IMR-90 (cell line): ENCODE data around the gene THSD7B. TPM values are rescaled to one million over a fixed set of nuclear protein-coding genes. Genes with fewer than 3 reads are reported as not detected.

Experiments
- ATAC-seq: fragments of 200-7000 bp; cut with Tn5 transposase; 2 replicates; pipeline ENCODE4 v1.9.1; 2020; ENCODE audit warnings: low read depth, mild to moderate bottlenecking, moderate library complexity
- BruUV-seq: library from RNA; stranded (reverse); fragments of 400-500 nt; replicated peaks from 2 replicates; lab custom pipeline; 2021; lab: Mats Ljungman, UMichigan
- CTCF ChIA-PET: fragments of 300-600 bp; formaldehyde crosslinking; extraction: SDS; loops from one replicate; lab custom pipeline; 2021; ENCODE audit warnings: antibody characterized with exemption; lab: Yijun Ruan, JAX
- POLR2A ChIA-PET: fragments of 300-600 bp; sonication (Branson Sonifier 250); formaldehyde crosslinking; loops from one replicate; lab custom pipeline; 2022; ENCODE audit warnings: antibody characterized with exemption; ENCODE audit not compliant: unreplicated experiment; lab: Charles Lee
- DNase-seq: peaks from one replicate; pipeline ENCODE4 v3.0.0; 2013
- H2AFZ ChIP-seq: replicated peaks from 2 replicates; pipeline ENCODE3; 2013; ENCODE audit warnings: low read length, mild to moderate bottlenecking; ENCODE audit not compliant: poor library complexity
- H2AK5ac ChIP-seq: 2 replicates; pipeline ENCODE4 v1.6.1; 2013; ENCODE audit warnings: low read depth, low read length, inconsistent platforms
- H2AK9ac ChIP-seq: replicated peaks from 2 replicates; pipeline ENCODE3; 2013; ENCODE audit warnings: mild to moderate bottlenecking, low read depth, low read length, moderate library complexity; ENCODE audit not compliant: poor library complexity
- H2BK120ac ChIP-seq: 2 replicates; pipeline ENCODE4 v1.6.1; 2013; ENCODE audit warnings: low read depth, low read length, inconsistent platforms
- H2BK15ac ChIP-seq: 3 replicates; pipeline ENCODE4 v1.6.1; 2013; ENCODE audit warnings: low read depth, low read length, inconsistent platforms
- H2BK20ac ChIP-seq: 2 replicates; pipeline ENCODE4 v1.6.1; 2013; ENCODE audit warnings: low read depth, mild to moderate bottlenecking, inconsistent platforms, low read length, moderate library complexity
- H2BK5ac ChIP-seq: 2 replicates; pipeline ENCODE4 v1.6.1; 2013; ENCODE audit warnings: mild to moderate bottlenecking, low read depth, low read length, inconsistent platforms; ENCODE audit not compliant: poor library complexity, severe bottlenecking
- H3K14ac ChIP-seq: replicated peaks from 2 replicates; pipeline ENCODE4 v1.6.1; 2013; ENCODE audit warnings: low read depth, low read length, inconsistent platforms
- H3K18ac ChIP-seq: 2 replicates; pipeline ENCODE4 v1.6.1; 2013; ENCODE audit warnings: low read depth, low read length, control low read depth
- H3K23ac ChIP-seq: 2 replicates; pipeline ENCODE4 v1.6.1; 2013; ENCODE audit warnings: low read depth, low read length, inconsistent platforms
- H3K27ac ChIP-seq: 2 replicates; pipeline ENCODE4 v1.5.1; 2013; ENCODE audit warnings: mild to moderate bottlenecking, control low read depth, low read length; ENCODE audit not compliant: insufficient read depth
- H3K27me3 ChIP-seq: 2 replicates; pipeline ENCODE4 v1.6.1; 2013; ENCODE audit warnings: low read length; ENCODE audit not compliant: control insufficient read depth, insufficient read depth
- H3K36me3 ChIP-seq: 2 replicates; pipeline ENCODE4 v1.6.1; 2013; ENCODE audit warnings: low read length, mixed read lengths; ENCODE audit not compliant: control insufficient read depth, insufficient read depth
- H3K4ac ChIP-seq: 2 replicates; pipeline ENCODE4 v1.6.1; 2013; ENCODE audit warnings: low read depth, low read length, inconsistent platforms
- H3K4me1 ChIP-seq: 2 replicates; pipeline ENCODE4 v1.6.1; 2013; ENCODE audit warnings: low read length, mixed read lengths; ENCODE audit not compliant: control insufficient read depth, insufficient read depth
- H3K4me2 ChIP-seq: 2 replicates; pipeline ENCODE4 v1.6.1; 2013; ENCODE audit warnings: low read depth, mild to moderate bottlenecking, control low read depth, low read length, moderate library complexity
- H3K4me3 ChIP-seq: 2 replicates; pipeline ENCODE4 v1.5.1; 2013; ENCODE audit warnings: low read depth, mild to moderate bottlenecking, control low read depth, low read length, moderate library complexity; ENCODE audit not compliant: insufficient read depth
- H3K56ac ChIP-seq: 2 replicates; pipeline ENCODE4 v1.6.1; 2013; ENCODE audit warnings: low read length, inconsistent platforms; ENCODE audit not compliant: insufficient read depth; ENCODE audit errors: extremely low read depth
- H3K79me1 ChIP-seq, 2 experiments: 2 replicates each; pipeline ENCODE4 v1.6.1; 2013; ENCODE audit warnings: low read length in 2 of 2, inconsistent platforms in 1 of 2, low read depth in 1 of 2
- H3K9ac ChIP-seq: 2 replicates; pipeline ENCODE4 v1.6.1; 2013; ENCODE audit warnings: low read depth, low read length, control low read depth
- H3K9me1 ChIP-seq: 2 replicates; pipeline ENCODE4 v1.6.1; 2013; ENCODE audit warnings: low read length, inconsistent platforms; ENCODE audit not compliant: insufficient read depth
- H3K9me3 ChIP-seq: 2 replicates; pipeline ENCODE4 v1.6.1; 2013; ENCODE audit warnings: low read length; ENCODE audit not compliant: control insufficient read depth, insufficient read depth
- H4K20me1 ChIP-seq: 2 replicates; pipeline ENCODE4 v1.6.1; 2013; ENCODE audit warnings: low read length, inconsistent platforms; ENCODE audit not compliant: insufficient read depth
- H4K5ac ChIP-seq: 2 replicates; pipeline ENCODE4 v1.6.1; 2013; ENCODE audit warnings: mild to moderate bottlenecking, low read depth, low read length, control low read depth
- H4K8ac ChIP-seq, 2 experiments: 2 replicates each; pipeline ENCODE4 v1.6.1; 2013; ENCODE audit warnings: low read depth in 2 of 2, low read length in 2 of 2, control low read depth in 1 of 2, inconsistent platforms in 1 of 2
- H4K91ac ChIP-seq: 2 replicates; pipeline ENCODE4 v1.6.1; 2013; ENCODE audit warnings: low read depth, low read length, inconsistent platforms; ENCODE audit not compliant: insufficient read depth
- BHLHE40 ChIP-seq: fragments of 150-350 bp; IDR thresholded peaks from 2 replicates; pipeline ENCODE4 v1.6.1; 2016; ENCODE audit warnings: mild to moderate bottlenecking, low read depth, low read length
- CEBPB ChIP-seq: IDR thresholded peaks from 2 replicates; pipeline ENCODE4 v1.6.1; 2012; ENCODE audit warnings: low read depth, low read length, improper control_type of control experiment
- CHD1 ChIP-seq: IDR thresholded peaks from 2 replicates; pipeline ENCODE4 v1.6.1; 2012; ENCODE audit warnings: low read depth, low read length, improper control_type of control experiment
- CTCF ChIP-seq: conservative IDR thresholded peaks from 2 replicates; pipeline ENCODE4 v1.5.1; 2012; ENCODE audit warnings: mild to moderate bottlenecking, low read depth, low read length, improper control_type of control experiment
- ELK1 ChIP-seq: fragments of 150-350 bp; IDR thresholded peaks from 2 replicates; pipeline ENCODE4 v1.6.1; 2016; ENCODE audit warnings: low read depth, mild to moderate bottlenecking, low read length, moderate library complexity, borderline replicate concordance
- FOS ChIP-seq: fragments of 150-350 bp; IDR thresholded peaks from 2 replicates; pipeline ENCODE4 v1.6.1; 2016; ENCODE audit warnings: low read depth, low read length
- MAFK ChIP-seq: IDR thresholded peaks from 2 replicates; pipeline ENCODE4 v1.6.1; 2012; ENCODE audit warnings: low read depth, low read length, improper control_type of control experiment
- MAZ ChIP-seq: IDR thresholded peaks from 2 replicates; pipeline ENCODE4 v1.6.1; 2012; ENCODE audit warnings: low read depth, mild to moderate bottlenecking, low read length, improper control_type of control experiment, moderate library complexity, borderline replicate concordance
- MXI1 ChIP-seq: IDR thresholded peaks from 2 replicates; pipeline ENCODE4 v1.6.1; 2012; ENCODE audit warnings: low read depth, mild to moderate bottlenecking, low read length, moderate library complexity, borderline replicate concordance
- NFE2L2 ChIP-seq: fragments of 150-350 bp; IDR thresholded peaks from 2 replicates; pipeline ENCODE4 v1.6.1; 2016; ENCODE audit warnings: low read depth, mild to moderate bottlenecking, low read length
- POLR2A ChIP-seq: IDR thresholded peaks from 2 replicates; pipeline ENCODE4 v1.6.1; 2012; ENCODE audit warnings: mild to moderate bottlenecking, low read depth, low read length
- RAD21 ChIP-seq: IDR thresholded peaks from 2 replicates; pipeline ENCODE4 v1.6.1; 2012; ENCODE audit warnings: low read length, improper control_type of control experiment
- RCOR1 ChIP-seq: IDR thresholded peaks from 2 replicates; pipeline ENCODE4 v1.6.1; 2012; ENCODE audit warnings: mild to moderate bottlenecking, low read length, improper control_type of control experiment; ENCODE audit not compliant: insufficient replicate concordance
- RFX5 ChIP-seq: IDR thresholded peaks from 2 replicates; pipeline ENCODE4 v1.8.0; 2012; ENCODE audit warnings: low read depth, mild to moderate bottlenecking, low read length, moderate library complexity
- SMC3 ChIP-seq: fragments of 150-350 bp; IDR thresholded peaks from 2 replicates; pipeline ENCODE4 v1.6.1; 2016; ENCODE audit warnings: low read depth, mild to moderate bottlenecking, antibody characterized with exemption, low read length, moderate library complexity
- USF2 ChIP-seq: fragments of 150-350 bp; IDR thresholded peaks from 2 replicates; pipeline ENCODE4 v1.6.1; 2017; ENCODE audit warnings: mild to moderate bottlenecking, antibody characterized with exemption, low read length, low read depth
- WGBS, 2 experiments: methylation state at CpG; one replicate each; pipeline versions ENCODE4 v1.1.5 to v1.1.7; 2013; ENCODE audit warnings: missing lambda C conversion rate in 2 of 2; ENCODE audit not compliant: insufficient read length in 1 of 2; ENCODE audit errors: extremely low coverage in 2 of 2; 5-methylcytosine and 5-hydroxymethylcytosine counted together
- dilution Hi-C: fragments of 300-500 bp; cut with HindIII; formaldehyde crosslinking; loops from one replicate; pipeline ENCODE4 v1.14.3; 2018; ENCODE audit warnings: low sequenced_read_pairs; ENCODE audit not compliant: unreplicated experiment
- in situ Hi-C: fragments of 300-500 bp; cut with MboI; formaldehyde crosslinking; loops from 3 replicates; pipeline ENCODE4 v1.14.3; 2019; ENCODE audit warnings: low sequenced_read_pairs, inconsistent platforms, mixed read lengths
- intact Hi-C: fragments of 100-400 bp; cut with micrococcal nuclease; formaldehyde crosslinking; loops from 2 replicates; pipeline ENCODE4 v1.10.0; 2022
- polyA plus RNA-seq, 3 experiments: library from polyadenylated mRNA; depleted of rRNA; stranded (reverse); fragments of >200 nt; gene quantifications; 2 replicates each; pipeline ENCODE4 v1.2.3, GENCODE V29; 2012; ENCODE audit warnings: low replicate concordance in 1 of 3
- total RNA-seq: library from RNA; depleted of rRNA; stranded (reverse); fragments of >200 nt; gene quantifications from 2 replicates; pipeline ENCODE4 v1.2.3, GENCODE V29; 2012

The THSD7B gene
- total and polyA plus RNA-seq, 2 of the 4 experiments (the other 2 are of a cell fraction), result not detected

DNA sequence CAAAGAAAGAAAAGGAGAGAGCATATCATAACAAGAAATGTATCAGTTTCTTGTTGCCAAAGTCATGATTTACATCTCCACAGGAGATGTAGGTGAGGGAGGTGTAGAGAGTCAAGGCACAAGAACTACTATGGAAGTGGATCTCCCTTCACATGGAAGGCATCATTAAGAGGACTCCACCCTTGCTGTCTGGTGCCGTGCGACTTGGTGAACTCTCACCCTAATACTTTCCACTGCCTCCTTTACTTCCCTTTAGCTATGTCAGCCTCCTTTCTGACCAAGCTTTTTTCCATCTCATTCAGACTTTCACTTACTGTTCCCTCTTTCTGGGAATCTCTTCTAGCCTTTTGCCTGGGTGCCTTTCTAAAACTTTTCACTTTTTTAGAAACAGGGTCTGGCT is 490.0 kb downstream of the THSD7B start:
- H2BK20ac ChIP-seq, result no peak overlapping the region
- no peak for ATAC-seq
- WGBS, 2 experiments, result 71% methylated on average over 2 of the region's 2 CpGs; no CpG with 5 or more reads in 1 of the 2 experiments
- no TSS peak for BruUV-seq
- H4K20me1 ChIP-seq, result no peaks in the 10 kb centered on the region
- H3K79me1 ChIP-seq, result no peaks in the 10 kb centered on the region
- no peak overlapping the region for H3K9ac ChIP-seq
- H3K56ac ChIP-seq, result no peak overlapping the region
- H3K4me3 ChIP-seq, result no peak overlapping the region
- no peak overlapping the region for H4K91ac ChIP-seq
- no peak overlapping the region for H2AFZ ChIP-seq
- H3K23ac ChIP-seq, result no peak overlapping the region
- H3K4me2 ChIP-seq, result no peak overlapping the region
- no peak overlapping the region for H3K18ac ChIP-seq
- in situ Hi-C loops (no loop called here), intact Hi-C loops (no loop called here), dilution Hi-C loops (no loop called here)
- H2BK15ac ChIP-seq, result no peak overlapping the region
- H3K9me3 ChIP-seq, result peaks cover 6% of the 10 kb centered on the region
- no peak overlapping the region for H2AK9ac ChIP-seq
- CTCF ChIA-PET, result no interaction called here
- no peak overlapping the region for H3K4ac ChIP-seq
- H2AK5ac ChIP-seq, result no peak overlapping the region
- H4K5ac ChIP-seq, result no peak overlapping the region
- no peaks in the 10 kb centered on the region for H3K4me1 ChIP-seq
- no peak overlapping the region for H2BK120ac ChIP-seq
- no peak overlapping the region for H4K8ac ChIP-seq
- H3K36me3 ChIP-seq, result no peaks in the 10 kb centered on the region
- H3K27me3 ChIP-seq, result no peaks in the 10 kb centered on the region
- TF ChIP-seq RFX5 (no peak), CEBPB (no peak), MAZ (no peak), FOS (no peak), CHD1 (no peak), POLR2A (no peak), NFE2L2 (no peak), SMC3 (no peak), MXI1 (no peak), MAFK (no peak), RCOR1 (no peak), ELK1 (no peak), USF2 (no peak), BHLHE40 (no peak), RAD21 (no peak), CTCF (no peak)
- H3K9me1 ChIP-seq, result no peaks in the 10 kb centered on the region
- H3K27ac ChIP-seq, result no peak overlapping the region
- POLR2A ChIA-PET, result no interaction called here
- DNase-seq, result no peak
- no peak overlapping the region for H2BK5ac ChIP-seq
- no peak overlapping the region for H3K14ac ChIP-seq
